K562 (cell line): ENCODE measurements around the gene TMEM114.

Experiments used
- SRSF9 ChIP-seq: fragments of 200-400 bp; formaldehyde crosslinking; IDR thresholded peaks from 2 replicates; pipeline ENCODE4 v1.6.1; 2017; ENCODE audit warnings: low read depth, low read length, borderline replicate concordance
- ZNF274 ChIP-seq: IDR thresholded peaks from 2 replicates; pipeline ENCODE4 v1.6.1; 2011; ENCODE audit warnings: low read depth, mild to moderate bottlenecking, low read length, moderate library complexity, borderline replicate concordance
- TF ChIP-seq, protein P1 (sequence below): fragments of 250-450 bp; sonication (Bioruptor Pico); IDR thresholded peaks from 2 replicates; pipeline ENCODE4 v1.5.0; 2021; ENCODE audit warnings: mild to moderate bottlenecking, moderate library complexity
- TF ChIP-seq, protein P2 (sequence below), 3 experiments: IDR thresholded peaks in 2 of 3; conservative IDR thresholded peaks in 1 of 3; 2 replicates each; pipeline ENCODE4 v1.5.1; 2011 to 2012; ENCODE audit warnings: low read length in 3 of 3, mild to moderate bottlenecking in 3 of 3, control low read depth in 2 of 3, improper control_type of control experiment in 1 of 3, inconsistent platforms in 1 of 3, low read depth in 1 of 3, mixed read lengths in 1 of 3, moderate library complexity in 1 of 3; ENCODE audit not compliant: insufficient read depth in 2 of 3

DNA sequence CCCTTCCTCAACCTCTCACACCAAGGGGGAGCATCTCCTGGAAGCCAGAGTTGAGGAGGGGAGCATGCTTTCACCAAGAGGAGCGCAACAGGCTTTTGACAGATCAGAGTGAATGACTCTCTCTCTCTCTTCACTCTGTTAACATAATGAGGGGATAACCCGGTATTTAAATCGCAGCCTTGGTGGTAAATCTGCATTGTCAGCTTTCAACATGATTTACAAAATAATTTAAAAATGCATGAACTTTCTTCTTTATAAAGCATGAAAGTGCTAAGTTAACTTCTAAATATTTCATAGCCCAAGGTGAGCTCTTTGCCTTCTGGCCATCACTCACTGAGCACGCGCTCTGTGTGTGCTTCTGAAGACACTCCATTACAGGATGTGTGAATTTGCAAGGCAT lies 61.8 kb downstream of the TMEM114 start:
- TF ChIP-seq SRSF9, result no peak
- no peak for TF ChIP-seq ZNF274
- TF ChIP-seq, protein P1, sequence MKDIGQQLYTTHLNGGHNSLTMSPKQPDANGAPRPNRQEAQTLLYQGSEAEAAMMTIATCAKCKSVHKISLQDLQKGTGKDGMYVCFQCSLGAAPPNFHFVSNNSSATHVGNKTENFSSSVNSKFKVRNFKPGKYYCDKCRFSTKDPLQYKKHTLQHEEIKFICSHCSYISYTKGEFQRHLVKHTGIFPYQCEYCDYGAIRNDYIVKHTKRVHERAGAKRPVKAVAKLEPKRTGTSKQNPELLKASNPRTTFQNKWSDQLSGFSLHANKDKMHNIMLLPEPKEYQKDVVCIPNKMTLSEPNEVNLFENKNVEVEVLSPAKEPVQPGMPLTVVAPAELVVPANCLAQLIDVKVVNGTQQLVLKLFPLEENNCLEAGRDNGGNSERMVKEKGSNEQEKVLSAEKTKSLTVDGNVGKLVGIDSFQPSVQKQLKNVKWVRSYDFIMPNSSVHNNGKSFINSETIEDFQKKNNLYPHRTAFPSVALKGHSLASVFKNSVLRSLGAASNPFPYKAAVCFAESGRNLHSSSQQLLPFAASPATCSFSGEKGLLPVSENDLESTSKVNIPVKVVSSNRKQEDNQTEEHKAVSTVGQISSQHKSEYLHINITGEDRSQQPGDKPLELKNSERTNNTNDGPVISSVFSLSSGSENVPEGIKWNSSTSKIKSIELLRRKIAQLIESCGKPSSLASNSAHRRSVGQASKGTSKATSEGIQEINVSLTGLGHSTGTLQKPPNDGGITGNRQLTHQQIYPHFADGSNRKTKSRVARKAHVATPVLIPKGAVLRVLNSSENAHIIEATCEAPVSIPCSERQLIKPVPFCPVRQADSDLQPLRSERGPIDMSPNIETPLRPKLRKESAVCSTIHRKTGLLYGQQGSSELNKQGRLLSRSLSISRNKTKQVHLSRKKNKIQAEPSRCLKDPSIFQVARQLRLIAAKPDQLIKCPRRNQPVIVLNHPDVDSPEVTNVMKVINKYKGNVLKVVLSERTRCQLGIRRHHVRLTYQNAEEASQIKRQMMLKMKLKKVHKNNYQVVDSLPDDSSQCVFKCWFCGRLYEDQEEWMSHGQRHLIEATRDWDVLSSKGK (CRISPR knock-in tag), result no peak
- TF ChIP-seq, protein P2, sequence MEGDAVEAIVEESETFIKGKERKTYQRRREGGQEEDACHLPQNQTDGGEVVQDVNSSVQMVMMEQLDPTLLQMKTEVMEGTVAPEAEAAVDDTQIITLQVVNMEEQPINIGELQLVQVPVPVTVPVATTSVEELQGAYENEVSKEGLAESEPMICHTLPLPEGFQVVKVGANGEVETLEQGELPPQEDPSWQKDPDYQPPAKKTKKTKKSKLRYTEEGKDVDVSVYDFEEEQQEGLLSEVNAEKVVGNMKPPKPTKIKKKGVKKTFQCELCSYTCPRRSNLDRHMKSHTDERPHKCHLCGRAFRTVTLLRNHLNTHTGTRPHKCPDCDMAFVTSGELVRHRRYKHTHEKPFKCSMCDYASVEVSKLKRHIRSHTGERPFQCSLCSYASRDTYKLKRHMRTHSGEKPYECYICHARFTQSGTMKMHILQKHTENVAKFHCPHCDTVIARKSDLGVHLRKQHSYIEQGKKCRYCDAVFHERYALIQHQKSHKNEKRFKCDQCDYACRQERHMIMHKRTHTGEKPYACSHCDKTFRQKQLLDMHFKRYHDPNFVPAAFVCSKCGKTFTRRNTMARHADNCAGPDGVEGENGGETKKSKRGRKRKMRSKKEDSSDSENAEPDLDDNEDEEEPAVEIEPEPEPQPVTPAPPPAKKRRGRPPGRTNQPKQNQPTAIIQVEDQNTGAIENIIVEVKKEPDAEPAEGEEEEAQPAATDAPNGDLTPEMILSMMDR (IDR thresholded peaks at IDR 0.05 in 2 of 3, conservative IDR thresholded peaks at IDR 0.05 in 1 of 3; ENCODE audit: insufficient read depth in 2 of 3, low read depth in 1 of 3, low read length in 3 of 3), result no peak
